Stomach (tissue), 9 donors: ENCODE results near the gene TMEM231. TPM values are rescaled to one million over a fixed set of nuclear protein-coding genes. Genes with fewer than 3 reads are reported as not detected.
"Not testable (repeated sequence)": the region's sequence is repeated elsewhere in the genome, so short reads cannot be mapped to it uniquely, and the experiment has no call there.

Source experiments
- DNase-seq, 2 donors: peaks; one replicate each; pipeline versions ENCODE4 v3.0.0 to v3.0.0-alpha.2; 2013 to 2019
- H3K27ac ChIP-seq, 5 donors: fragments of 200-600 bp in 4 of 5; sonication (generic) in 4 of 5; one replicate each; pipeline ENCODE4 v1.5.1; 2013 to 2019; ENCODE audit warnings: mild to moderate bottlenecking in 1 of 5, moderate library complexity in 1 of 5
- H3K27me3 ChIP-seq, 3 donors: fragments of 200-600 bp; sonication (generic); one replicate each; pipeline ENCODE4 v1.5.1; 2017 to 2019; ENCODE audit warnings: mixed run types in 1 of 3
- H3K36me3 ChIP-seq, 4 donors: fragments of 200-600 bp; sonication (generic); 1 replicate in 3 of 4; 2 replicates in 1 of 4; pipeline ENCODE4 v1.5.1; 2016 to 2019
- H3K4me1 ChIP-seq, 4 donors: fragments of 200-600 bp; sonication (generic); one replicate each; pipeline ENCODE4 v1.5.1; 2016 to 2019
- H3K4me3 ChIP-seq, 4 donors: fragments of 200-600 bp; sonication (generic) in 3 of 4; one replicate each; pipeline ENCODE4 v1.5.1; 2016 to 2019; ENCODE audit warnings: mild to moderate bottlenecking in 1 of 4
- H3K9me3 ChIP-seq, 4 donors: fragments of 200-600 bp; sonication (generic); one replicate each; pipeline ENCODE4 v1.5.1; 2016 to 2019
- CTCF ChIP-seq, 7 experiments: fragments of 450-650 bp in 4 of 7; fragments of 200-600 bp in 3 of 7; sonication (generic) in 3 of 7; IDR thresholded peaks; one replicate each; pipeline ENCODE4 v1.5.1; 2016 to 2019; ENCODE audit warnings: antibody characterized with exemption in 7 of 7, control low read depth in 2 of 7, mild to moderate bottlenecking in 1 of 7
- EP300 ChIP-seq: sonication (generic); formaldehyde crosslinking; IDR thresholded peaks from one replicate; pipeline ENCODE4 v1.6.1; 2017; ENCODE audit warnings: antibody characterized with exemption
- POLR2A ChIP-seq, 4 donors: fragments of 450-650 bp; IDR thresholded peaks; one replicate each; pipeline ENCODE4 v1.6.1; 2016; ENCODE audit warnings: antibody characterized with exemption in 4 of 4, control low read depth in 2 of 4, mild to moderate bottlenecking in 1 of 4, moderate library complexity in 1 of 4
- POLR2AphosphoS5 ChIP-seq, 3 donors: sonication (generic); formaldehyde crosslinking; IDR thresholded peaks; one replicate each; pipeline ENCODE4 v1.6.1; 2016; ENCODE audit warnings: antibody characterized with exemption in 3 of 3
- WGBS, 5 donors: extraction: QIAGEN DNeasy Blood & Tissue Kit in 3 of 5; methylation state at CpG; one replicate each; pipeline versions ENCODE4 v1.1.5 to v1.1.7; 2013 to 2018; 5-methylcytosine and 5-hydroxymethylcytosine counted together
- intact Hi-C: fragments of 100-400 bp; cut with DNase I; formaldehyde crosslinking; loops from one replicate; pipeline ENCODE4 v1.15.1; 2023; ENCODE audit warnings: low total_unique reads
- polyA plus RNA-seq, 3 donors: library from polyadenylated mRNA; stranded (reverse); fragments of 200-250 nt; gene quantifications; one replicate each; pipeline ENCODE4 v1.2.3, GENCODE V29; 2013
- total RNA-seq, 5 donors: library from RNA; depleted of rRNA; stranded (reverse); fragments of >200 nt; gene quantifications; one replicate each; pipeline versions ENCODE4 v1.1.0 to v1.2.3, GENCODE V29; 2014 to 2016
- donor health status: healthy with polysubstance abuse.
- donor health status: Bipolar disorder and iron deficiency.
- donor health status: healthy.

The TMEM231 gene
- total and polyA plus RNA-seq, 8 donors, result 1.1 to 14.1 (median 4.6) TPM; not detected in 1

- no peaks in the 10 kb centered on the region for H3K27me3 ChIP-seq
- TF ChIP-seq CTCF (IDR thresholded peaks at IDR 0.05) (no peak), POLR2AphosphoS5 (IDR thresholded peaks at IDR 0.05) (no peak), POLR2A (IDR thresholded peaks at IDR 0.05) (no peak), EP300 (no peak)
- H3K4me3 ChIP-seq, result no peak overlapping the region
- H3K9me3 ChIP-seq, result no peaks in the 10 kb centered on the region
- no peak overlapping the region for H3K27ac ChIP-seq
- no peaks in the 10 kb centered on the region for H3K36me3 ChIP-seq
- no peak for DNase-seq
- WGBS, 5 donors, result 56 to 77% (median 68%) methylated on average over 2 of the region's 2 CpGs
- H3K4me1 ChIP-seq, result peaks cover 19 to 28% (median 20%) of the 10 kb centered on the region in 4 donors
- intact Hi-C loops, result no loop called here
These were observed 2.9 kb upstream of the TMEM231 start for GRCh38 chr16:75558846-75559401.

- Histone ChIP-seq H3K4me3 (peak overlapping the region; percentile 68 to 91 (median 80)), H3K4me1 (peaks cover 19 to 28% (median 20%) of the 10 kb centered on the region in 4 donors), H3K36me3 (no peaks in the 10 kb centered on the region), H3K27ac (peak overlapping the region; percentile 67 to 85 (median 83)), H3K27me3 (no peaks in the 10 kb centered on the region), H3K9me3 (no peaks in the 10 kb centered on the region)
- 42 to 47% (median 45%) methylated on average over 16 of the region's 16 CpGs for WGBS, 5 donors
- intact Hi-C loops, result no loop called here
- DNase-seq, result no peak
- TF ChIP-seq CTCF (IDR thresholded peaks at IDR 0.05) (no peak), POLR2A (IDR thresholded peaks at IDR 0.05) (no peak)
These were observed 439 bp upstream of the TMEM231 start for GRCh38 chr16:75556431-75556950.

GRCh38 chr16:75555213-75555706 is 792 bp downstream of the TMEM231 start:
- Histone ChIP-seq H3K4me1 (peaks cover 19 to 28% (median 20%) of the 10 kb centered on the region in 4 donors), H3K27ac (peak overlapping the region; percentile 67 to 85 (median 83)), H3K9me3 (no peaks in the 10 kb centered on the region), H3K27me3 (no peaks in the 10 kb centered on the region), H3K4me3 (peak overlapping the region; percentile 68 to 91 (median 80)), H3K36me3 (no peaks in the 10 kb centered on the region)
- no peak for TF ChIP-seq POLR2A (IDR thresholded peaks at IDR 0.05)
- TF ChIP-seq POLR2AphosphoS5 (IDR thresholded peaks at IDR 0.05), result peak in 2 of 3 donors; percentile 3 to 45
- 2 to 4% (median 2%) methylated on average over 23 to 26 of the region's 26 CpGs for WGBS, 5 donors
- intact Hi-C loops, result no loop called here
- DNase-seq, result peak; percentile 67 to 95

GRCh38 chr16:75552951-75553350 is 3.1 kb downstream of the TMEM231 start:
- 69 to 79% (median 71%) methylated on average over 2 of the region's 2 CpGs for WGBS, 5 donors
- Histone ChIP-seq H3K4me1 (peaks cover 19 to 28% (median 20%) of the 10 kb centered on the region in 4 donors), H3K9me3 (no peaks in the 10 kb centered on the region), H3K27me3 (no peaks in the 10 kb centered on the region), H3K36me3 (no peaks in the 10 kb centered on the region), H3K4me3 (no peak overlapping the region), H3K27ac (no peak overlapping the region)
- TF ChIP-seq POLR2A (IDR thresholded peaks at IDR 0.05) (no peak), CTCF (IDR thresholded peaks at IDR 0.05) (no peak), EP300 (no peak), POLR2AphosphoS5 (IDR thresholded peaks at IDR 0.05) (no peak)
- intact Hi-C loops, result no loop called here
- no peak for DNase-seq

GRCh38 chr16:75550211-75550662 is 5.8 kb downstream of the TMEM231 start:
- Histone ChIP-seq H3K36me3 (no peaks in the 10 kb centered on the region), H3K4me3 (no peak overlapping the region), H3K4me1 (peaks cover 7 to 11% (median 8%) of the 10 kb centered on the region in 4 donors), H3K27me3 (no peaks in the 10 kb centered on the region), H3K27ac (peak overlapping the region in 2 of 5 donors; percentile 2 to 30), H3K9me3 (no peaks in the 10 kb centered on the region)
- no peak for TF ChIP-seq EP300
- no peak for TF ChIP-seq POLR2A (IDR thresholded peaks at IDR 0.05)
- TF ChIP-seq CTCF (IDR thresholded peaks at IDR 0.05), result peak in 1 of 7 experiments; percentile 30
- peak in 1 of 3 donors; percentile 18 for TF ChIP-seq POLR2AphosphoS5 (IDR thresholded peaks at IDR 0.05)
- WGBS, 5 donors, result 67 to 86% (median 79%) methylated on average over 7 of the region's 7 CpGs
- peak; percentile 31 to 73 for DNase-seq
- intact Hi-C loops, result no loop called here

GRCh38 chr16:75548456-75548855 is 7.6 kb downstream of the TMEM231 start:
- H3K4me1 ChIP-seq, H3K4me3 ChIP-seq, H3K27me3 ChIP-seq, H3K9me3 ChIP-seq, intact Hi-C loops, H3K27ac ChIP-seq, DNase-seq: not testable (repeated sequence)
- peaks cover 0 to 15% (median 6%) of the 10 kb centered on the region in 4 donors for H3K36me3 ChIP-seq
- 94 to 98% (median 96%) methylated on average over 9 of the region's 9 CpGs for WGBS, 5 donors
